ENCODE measurements around the gene OXNAD1.

OXNAD1 gene

GRCh38 chr3:16248556-16248955 is 16.5 kb upstream of the OXNAD1 start:
- Histone ChIP-seq H3F3A (ENCODE audit: insufficient read depth, low read length) (no peaks in the 10 kb centered on the region), H3K4me3 (ENCODE audit: low read length) (no peak overlapping the region), H3K9ac (ENCODE audit: low read length) (no peak overlapping the region), H4K20me1 (ENCODE audit: insufficient read depth, low read length) (no peaks in the 10 kb centered on the region), H2AFZ (ENCODE audit: low read length) (no peak overlapping the region), H3K36me3 (replicated peaks; ENCODE audit: insufficient read depth, low read length) (no peaks in the 10 kb centered on the region), H3K4me1 (ENCODE audit: low read length) (no peaks in the 10 kb centered on the region), H3K27me3 (replicated peaks; ENCODE audit: insufficient read depth, low read length) (no peaks in the 10 kb centered on the region), H3K79me2 (ENCODE audit: low read length) (no peaks in the 10 kb centered on the region), H3K9me2 (replicated peaks; ENCODE audit: insufficient read depth, low read length) (no peaks in the 10 kb centered on the region), H3K27ac (ENCODE audit: low read length) (no peak overlapping the region), H3K4me2 (ENCODE audit: low read depth, low read length) (no peak overlapping the region), H3K9me3 (replicated peaks; ENCODE audit: insufficient read depth, low read length) (no peaks in the 10 kb centered on the region)
- no peak for DNase-seq
- TF ChIP-seq EZH2 (optimal IDR thresholded peaks at IDR 0.05; ENCODE audit: low read depth, low read length): no peak
- TF ChIP-seq, protein P1, sequence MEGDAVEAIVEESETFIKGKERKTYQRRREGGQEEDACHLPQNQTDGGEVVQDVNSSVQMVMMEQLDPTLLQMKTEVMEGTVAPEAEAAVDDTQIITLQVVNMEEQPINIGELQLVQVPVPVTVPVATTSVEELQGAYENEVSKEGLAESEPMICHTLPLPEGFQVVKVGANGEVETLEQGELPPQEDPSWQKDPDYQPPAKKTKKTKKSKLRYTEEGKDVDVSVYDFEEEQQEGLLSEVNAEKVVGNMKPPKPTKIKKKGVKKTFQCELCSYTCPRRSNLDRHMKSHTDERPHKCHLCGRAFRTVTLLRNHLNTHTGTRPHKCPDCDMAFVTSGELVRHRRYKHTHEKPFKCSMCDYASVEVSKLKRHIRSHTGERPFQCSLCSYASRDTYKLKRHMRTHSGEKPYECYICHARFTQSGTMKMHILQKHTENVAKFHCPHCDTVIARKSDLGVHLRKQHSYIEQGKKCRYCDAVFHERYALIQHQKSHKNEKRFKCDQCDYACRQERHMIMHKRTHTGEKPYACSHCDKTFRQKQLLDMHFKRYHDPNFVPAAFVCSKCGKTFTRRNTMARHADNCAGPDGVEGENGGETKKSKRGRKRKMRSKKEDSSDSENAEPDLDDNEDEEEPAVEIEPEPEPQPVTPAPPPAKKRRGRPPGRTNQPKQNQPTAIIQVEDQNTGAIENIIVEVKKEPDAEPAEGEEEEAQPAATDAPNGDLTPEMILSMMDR (IDR thresholded peaks at IDR 0.05; ENCODE audit: low read length): no peak
- no peak for TF ChIP-seq EZH2phosphoT487 (IDR thresholded peaks at IDR 0.05; ENCODE audit: low read length)

- peak; percentile 14 for DNase-seq
- Histone ChIP-seq H3K27me3 (replicated peaks; ENCODE audit: insufficient read depth, low read length) (no peaks in the 10 kb centered on the region), H3K4me1 (ENCODE audit: low read length) (no peaks in the 10 kb centered on the region), H4K20me1 (ENCODE audit: insufficient read depth, low read length) (no peaks in the 10 kb centered on the region), H3K27ac (ENCODE audit: low read length) (no peak overlapping the region), H3K79me2 (ENCODE audit: low read length) (no peaks in the 10 kb centered on the region), H2AFZ (ENCODE audit: low read length) (no peak overlapping the region), H3K9ac (ENCODE audit: low read length) (no peak overlapping the region), H3K9me3 (replicated peaks; ENCODE audit: insufficient read depth, low read length) (no peaks in the 10 kb centered on the region), H3K4me3 (ENCODE audit: low read length) (no peak overlapping the region), H3K9me2 (replicated peaks; ENCODE audit: insufficient read depth, low read length) (no peaks in the 10 kb centered on the region), H3F3A (ENCODE audit: insufficient read depth, low read length) (no peaks in the 10 kb centered on the region), H3K4me2 (ENCODE audit: low read depth, low read length) (no peak overlapping the region), H3K36me3 (replicated peaks; ENCODE audit: insufficient read depth, low read length) (no peaks in the 10 kb centered on the region)
- no peak for TF ChIP-seq EZH2 (optimal IDR thresholded peaks at IDR 0.05; ENCODE audit: low read depth, low read length)
- no peak for TF ChIP-seq EZH2phosphoT487 (IDR thresholded peaks at IDR 0.05; ENCODE audit: low read length)
- TF ChIP-seq, protein P1 (IDR thresholded peaks at IDR 0.05; ENCODE audit: low read length): peak; percentile 43
Observed at GRCh38 chr3:16249336-16249735, 15.7 kb upstream of the OXNAD1 start.

GRCh38 chr3:16249886-16250285 is 15.1 kb upstream of the OXNAD1 start:
- no peak overlapping the region for H3K27ac ChIP-seq (ENCODE audit: low read length)
- no peaks in the 10 kb centered on the region for H3F3A ChIP-seq (ENCODE audit: insufficient read depth, low read length)
- no peaks in the 10 kb centered on the region for H3K9me3 ChIP-seq (replicated peaks; ENCODE audit: insufficient read depth, low read length)
- H3K9ac ChIP-seq (ENCODE audit: low read length): no peak overlapping the region
- H3K79me2 ChIP-seq (ENCODE audit: low read length): no peaks in the 10 kb centered on the region
- no peak overlapping the region for H3K4me3 ChIP-seq (ENCODE audit: low read length)
- no peaks in the 10 kb centered on the region for H3K36me3 ChIP-seq (replicated peaks; ENCODE audit: insufficient read depth, low read length)
- H3K4me1 ChIP-seq (ENCODE audit: low read length): no peaks in the 10 kb centered on the region
- no peak for DNase-seq
- no peaks in the 10 kb centered on the region for H3K27me3 ChIP-seq (replicated peaks; ENCODE audit: insufficient read depth, low read length)
- no peak overlapping the region for H3K4me2 ChIP-seq (ENCODE audit: low read depth, low read length)
- TF ChIP-seq EZH2phosphoT487 (IDR thresholded peaks at IDR 0.05; ENCODE audit: low read length): no peak
- TF ChIP-seq, protein P1 (IDR thresholded peaks at IDR 0.05; ENCODE audit: low read length): no peak
- TF ChIP-seq EZH2 (optimal IDR thresholded peaks at IDR 0.05; ENCODE audit: low read depth, low read length): no peak
- H3K9me2 ChIP-seq (replicated peaks; ENCODE audit: insufficient read depth, low read length): no peaks in the 10 kb centered on the region
- no peaks in the 10 kb centered on the region for H4K20me1 ChIP-seq (ENCODE audit: insufficient read depth, low read length)
- H2AFZ ChIP-seq (ENCODE audit: low read length): no peak overlapping the region

Data from MM.1S (cell line).